Bronchial epithelial cell (primary cell): ENCODE measurements around the gene PRPH2. TPM values are rescaled to one million over a fixed set of nuclear protein-coding genes. Genes with fewer than 3 reads are reported as not detected.

ENCODE experiments used
- DNase-seq: peaks from one replicate; pipeline ENCODE4 v3.0.0-alpha.2; 2010; ENCODE audit warnings: low read depth
- FAIRE-seq: peaks from 2 replicates; lab custom pipeline; 2011; peaks lifted over from hg19 to GRCh38; lab: Jason Lieb, UNC
- H3K27me3 ChIP-seq: 2 replicates; pipeline ENCODE4 v1.5.1; 2011; ENCODE audit warnings: low read length; ENCODE audit not compliant: control insufficient read depth, insufficient read depth
- H3K36me3 ChIP-seq: 2 replicates; pipeline ENCODE4 v1.5.1; 2011; ENCODE audit warnings: low read length; ENCODE audit not compliant: control insufficient read depth, insufficient read depth
- H3K4me3 ChIP-seq: 2 replicates; pipeline ENCODE4 v1.5.1; 2011; ENCODE audit warnings: mild to moderate bottlenecking, low read depth, low read length, control low read depth
- total RNA-seq: library from RNA; depleted of rRNA; stranded (reverse); fragments of >200 nt; gene quantifications from 2 replicates; pipeline ENCODE4 v1.2.1, GENCODE V29; 2014
- TF ChIP-seq, protein P1 (sequence below): IDR thresholded peaks from 2 replicates; pipeline ENCODE4 v1.5.1; 2011; ENCODE audit warnings: mild to moderate bottlenecking, moderate library complexity, low read length, control low read depth, inconsistent platforms; ENCODE audit not compliant: insufficient read depth, severe bottlenecking

PRPH2 gene
- total RNA-seq, 1 donor from 2014 or later: not detected

DNA sequence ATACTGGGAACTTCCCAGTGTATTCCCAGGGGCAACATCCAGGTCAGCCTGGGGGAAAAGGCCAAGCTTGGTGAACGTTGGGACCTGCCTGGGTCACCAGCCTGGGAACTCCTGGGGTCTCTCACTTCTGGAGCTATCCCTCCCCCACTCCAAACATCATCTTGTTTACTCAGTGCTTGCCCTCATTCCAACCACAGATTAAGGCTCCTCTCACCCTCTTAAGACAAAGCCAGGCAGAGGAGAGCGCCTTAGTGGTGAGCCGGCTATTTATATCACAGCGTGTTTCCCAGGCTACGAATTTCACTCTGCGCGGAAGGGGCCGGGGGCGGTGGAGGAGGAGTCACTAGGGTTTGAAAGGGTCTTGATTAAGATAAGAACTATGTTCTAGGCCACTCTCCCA is 12.1 kb downstream of the PRPH2 start:
- FAIRE-seq (no peak), DNase-seq (no peak)
- Histone ChIP-seq H3K36me3 (no peaks in the 10 kb centered on the region), H3K27me3 (no peaks in the 10 kb centered on the region), H3K4me3 (no peak overlapping the region)
- TF ChIP-seq, protein P1, sequence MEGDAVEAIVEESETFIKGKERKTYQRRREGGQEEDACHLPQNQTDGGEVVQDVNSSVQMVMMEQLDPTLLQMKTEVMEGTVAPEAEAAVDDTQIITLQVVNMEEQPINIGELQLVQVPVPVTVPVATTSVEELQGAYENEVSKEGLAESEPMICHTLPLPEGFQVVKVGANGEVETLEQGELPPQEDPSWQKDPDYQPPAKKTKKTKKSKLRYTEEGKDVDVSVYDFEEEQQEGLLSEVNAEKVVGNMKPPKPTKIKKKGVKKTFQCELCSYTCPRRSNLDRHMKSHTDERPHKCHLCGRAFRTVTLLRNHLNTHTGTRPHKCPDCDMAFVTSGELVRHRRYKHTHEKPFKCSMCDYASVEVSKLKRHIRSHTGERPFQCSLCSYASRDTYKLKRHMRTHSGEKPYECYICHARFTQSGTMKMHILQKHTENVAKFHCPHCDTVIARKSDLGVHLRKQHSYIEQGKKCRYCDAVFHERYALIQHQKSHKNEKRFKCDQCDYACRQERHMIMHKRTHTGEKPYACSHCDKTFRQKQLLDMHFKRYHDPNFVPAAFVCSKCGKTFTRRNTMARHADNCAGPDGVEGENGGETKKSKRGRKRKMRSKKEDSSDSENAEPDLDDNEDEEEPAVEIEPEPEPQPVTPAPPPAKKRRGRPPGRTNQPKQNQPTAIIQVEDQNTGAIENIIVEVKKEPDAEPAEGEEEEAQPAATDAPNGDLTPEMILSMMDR: no peak

- no peak for FAIRE-seq
- Histone ChIP-seq H3K4me3 (no peak overlapping the region), H3K27me3 (no peaks in the 10 kb centered on the region)
Measured at GRCh38 chr6:42709871-42710270, 12.5 kb downstream of the PRPH2 start.

GRCh38 chr6:42708096-42708495 is 14.3 kb downstream of the PRPH2 start:
- Histone ChIP-seq H3K27me3 (no peaks in the 10 kb centered on the region), H3K36me3 (no peaks in the 10 kb centered on the region), H3K4me3 (no peak overlapping the region)
- TF ChIP-seq, protein P1: no peak
- DNase-seq (no peak), FAIRE-seq (no peak)

More at GRCh38 chr6:42709871-42710270, 12.5 kb downstream of the PRPH2 start:
- no peak for DNase-seq
- TF ChIP-seq, protein P1: no peak
- no peaks in the 10 kb centered on the region for H3K36me3 ChIP-seq

- no peaks in the 10 kb centered on the region for H3K27me3 ChIP-seq
- no peak overlapping the region for H3K4me3 ChIP-seq
- DNase-seq (no peak), FAIRE-seq (no peak)
- TF ChIP-seq, protein P1: no peak
- no peaks in the 10 kb centered on the region for H3K36me3 ChIP-seq
Measured at GRCh38 chr6:42707595-42707994, 14.8 kb downstream of the PRPH2 start.

DNA sequence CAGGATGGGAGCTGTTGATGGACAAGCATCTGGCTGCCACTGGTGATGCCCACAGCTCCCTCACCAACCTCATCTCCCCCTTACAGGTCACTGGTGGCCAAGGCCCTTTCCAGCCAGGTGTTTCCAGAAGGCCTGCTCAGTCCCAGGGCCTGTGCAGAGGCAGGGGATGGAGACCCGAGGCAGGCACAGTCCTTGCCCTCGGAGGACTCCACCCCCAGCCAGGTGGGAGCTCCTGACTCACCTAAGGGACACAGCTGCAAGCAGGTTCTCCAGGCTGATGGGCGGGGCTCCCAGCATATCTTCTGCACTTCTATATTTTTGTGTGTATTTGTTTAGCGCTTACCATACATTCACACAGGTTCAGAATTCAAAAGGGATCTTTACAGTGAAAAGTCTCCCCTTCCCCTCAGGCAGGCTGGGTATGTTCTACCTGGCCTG is 17.4 kb downstream of the PRPH2 start:
- FAIRE-seq (no peak), DNase-seq (peak; percentile 26)
- TF ChIP-seq, protein P1: no peak
- Histone ChIP-seq H3K36me3 (no peaks in the 10 kb centered on the region), H3K4me3 (no peak overlapping the region), H3K27me3 (no peaks in the 10 kb centered on the region)
